Transverse colon (tissue), 4 donors: ENCODE results near the gene RHOBTB1. TPM values are rescaled to one million over a fixed set of nuclear protein-coding genes. Genes with fewer than 3 reads are reported as not detected.
"Not testable (repeated sequence)": the region's sequence is repeated elsewhere in the genome, so short reads cannot be mapped to it uniquely, and the experiment has no call there.

Source experiments
- DNase-seq: peaks from one replicate; pipeline ENCODE4 v3.0.0-alpha.2; 2019
- H3K27ac ChIP-seq, 4 donors: fragments of 200-600 bp; sonication (generic); 2 replicates each; pipeline ENCODE4 v1.5.1; 2016 to 2018; ENCODE audit warnings: inconsistent platforms in 4 of 4
- H3K27me3 ChIP-seq: fragments of 200-600 bp; sonication (generic); 2 replicates; pipeline ENCODE4 v1.5.1; 2017; ENCODE audit warnings: inconsistent platforms
- H3K36me3 ChIP-seq, 4 donors: fragments of 200-600 bp; sonication (generic); 2 replicates each; pipeline ENCODE4 v1.5.1; 2017 to 2019; ENCODE audit warnings: inconsistent platforms in 4 of 4
- H3K4me1 ChIP-seq, 4 donors: fragments of 200-600 bp; sonication (generic); 2 replicates each; pipeline ENCODE4 v1.5.1; 2017 to 2020; ENCODE audit warnings: inconsistent platforms in 4 of 4
- H3K4me3 ChIP-seq, 4 donors: fragments of 200-600 bp; sonication (generic); 1 replicate in 1 of 4; 2 replicates in 3 of 4; pipeline versions ENCODE4 v1.5.1 to v1.6.1; 2017 to 2019; ENCODE audit warnings: inconsistent platforms in 4 of 4
- H3K9me3 ChIP-seq, 2 donors: fragments of 200-600 bp; sonication (generic); 2 replicates each; pipeline ENCODE4 v1.5.1; 2017 to 2019; ENCODE audit warnings: inconsistent platforms in 2 of 2
- CTCF ChIP-seq, 5 experiments: fragments of 200-600 bp in 3 of 5; fragments of 450-650 bp in 2 of 5; sonication (generic) in 3 of 5; IDR thresholded peaks; 1 replicate in 2 of 5; 2 replicates in 3 of 5; pipeline ENCODE4 v1.5.1; 2016 to 2017; ENCODE audit warnings: antibody characterized with exemption in 5 of 5, inconsistent platforms in 3 of 5, mild to moderate bottlenecking in 2 of 5, moderate library complexity in 1 of 5
- EP300 ChIP-seq: sonication (generic); formaldehyde crosslinking; IDR thresholded peaks from one replicate; pipeline ENCODE4 v1.6.1; 2017; ENCODE audit warnings: antibody characterized with exemption, low read depth
- POLR2A ChIP-seq: fragments of 450-650 bp; IDR thresholded peaks from one replicate; pipeline ENCODE4 v1.6.1; 2016; ENCODE audit warnings: antibody characterized with exemption, mild to moderate bottlenecking, moderate library complexity
- POLR2AphosphoS5 ChIP-seq, 3 donors: sonication (generic); formaldehyde crosslinking; IDR thresholded peaks; one replicate each; pipeline ENCODE4 v1.6.1; 2016; ENCODE audit warnings: antibody characterized with exemption in 3 of 3
- WGBS, 2 donors: methylation state at CpG; one replicate each; pipeline ENCODE4 v1.1.5; 2018; ENCODE audit warnings: low coverage in 1 of 2; 5-methylcytosine and 5-hydroxymethylcytosine counted together
- in situ Hi-C, 4 donors: fragments of 200-750 bp; cut with MboI; loops; one replicate each; pipeline versions ENCODE4 v1.15.0 to v1.15.1; 2017; ENCODE audit warnings: low sequenced_read_pairs in 3 of 4, low pct_ligation_motif_present in 1 of 4, low pct_unique_long_range_greater_than_20kb in 1 of 4
- intact Hi-C: fragments of 100-400 bp; cut with DNase I; formaldehyde crosslinking; loops from one replicate; pipeline ENCODE4 v1.15.1; 2023; ENCODE audit warnings: low total_unique reads
- total RNA-seq, 4 donors: library from RNA; depleted of rRNA; stranded (reverse); fragments of >200 nt; gene quantifications; one replicate each; pipeline ENCODE4 v1.1.0, GENCODE V29; 2016

RHOBTB1 gene
- total RNA-seq, 4 donors from 2014 or later, result 4.0 to 13.1 (median 9.0) TPM

GRCh38 chr10:60848126-60848525, 95.9 kb downstream of the RHOBTB1 start:
- in situ Hi-C loops, result no loop called here
- TF ChIP-seq POLR2AphosphoS5 (IDR thresholded peaks at IDR 0.05) (no peak), CTCF (IDR thresholded peaks at IDR 0.05) (no peak)
- no peaks in the 10 kb centered on the region for H3K27me3 ChIP-seq
- 67 to 73% methylated on average over 1 of the region's 1 CpG for WGBS, 2 donors
- no peak for DNase-seq
- H3K9me3 ChIP-seq, result no peaks in the 10 kb centered on the region
- intact Hi-C loops, result no loop called here
- H3K4me1 ChIP-seq, result peaks cover 0 to 5% (median 0%) of the 10 kb centered on the region in 4 donors
- H3K4me3 ChIP-seq, result no peak overlapping the region
- no peak overlapping the region for H3K27ac ChIP-seq
- H3K36me3 ChIP-seq, result no peaks in the 10 kb centered on the region

- H3K9me3 ChIP-seq, result no peaks in the 10 kb centered on the region
- WGBS, 2 donors, result 38 to 61% methylated on average over 1 of the region's 1 CpG
- H3K27me3 ChIP-seq, result no peaks in the 10 kb centered on the region
- no peaks in the 10 kb centered on the region for H3K36me3 ChIP-seq
- in situ Hi-C loops (no loop called here), intact Hi-C loops (no loop called here)
- H3K4me3 ChIP-seq, result no peak overlapping the region
- no peak for DNase-seq
- no peak overlapping the region for H3K27ac ChIP-seq
- TF ChIP-seq POLR2A, result no peak
- no peak for TF ChIP-seq CTCF (IDR thresholded peaks at IDR 0.05)
- TF ChIP-seq EP300, result no peak
- TF ChIP-seq POLR2AphosphoS5 (IDR thresholded peaks at IDR 0.05), result no peak
- peaks cover 0 to 5% (median 0%) of the 10 kb centered on the region in 4 donors for H3K4me1 ChIP-seq
Observed at GRCh38 chr10:60846173-60846572, 97.8 kb downstream of the RHOBTB1 start.

GRCh38 chr10:60845038-60845437, 98.9 kb downstream of the RHOBTB1 start:
- 96 to 100% methylated on average over 1 of the region's 1 CpG for WGBS, 2 donors
- in situ Hi-C loops, result no loop called here
- Histone ChIP-seq H3K4me1 (peaks cover 0 to 5% (median 0%) of the 10 kb centered on the region in 4 donors), H3K36me3 (no peaks in the 10 kb centered on the region), H3K9me3 (no peaks in the 10 kb centered on the region), H3K4me3 (no peak overlapping the region), H3K27ac (no peak overlapping the region), H3K27me3 (no peaks in the 10 kb centered on the region)
- DNase-seq, result no peak
- TF ChIP-seq EP300, result no peak
- TF ChIP-seq POLR2AphosphoS5 (IDR thresholded peaks at IDR 0.05), result no peak
- TF ChIP-seq CTCF (IDR thresholded peaks at IDR 0.05), result no peak
- TF ChIP-seq POLR2A, result no peak
- intact Hi-C loops, result no loop called here

GRCh38 chr10:60842694-60843093, 101.3 kb downstream of the RHOBTB1 start:
- no peak for DNase-seq
- in situ Hi-C loops, result no loop called here
- 83% methylated on average over 1 of the region's 1 CpG; no CpG with 5 or more reads in 1 of the 2 donors for WGBS, 2 donors
- H3K36me3 ChIP-seq, result no peaks in the 10 kb centered on the region
- no peaks in the 10 kb centered on the region for H3K27me3 ChIP-seq
- no peak overlapping the region for H3K4me3 ChIP-seq
- H3K27ac ChIP-seq, result no peak overlapping the region
- H3K4me1 ChIP-seq, result no peaks in the 10 kb centered on the region
- intact Hi-C loops, result no loop called here
- no peak for TF ChIP-seq POLR2AphosphoS5 (IDR thresholded peaks at IDR 0.05)
- no peak for TF ChIP-seq CTCF (IDR thresholded peaks at IDR 0.05)
- TF ChIP-seq POLR2A, result no peak
- no peak for TF ChIP-seq EP300
- no peaks in the 10 kb centered on the region for H3K9me3 ChIP-seq

- H3K4me3 ChIP-seq, H3K27ac ChIP-seq, DNase-seq, H3K4me1 ChIP-seq, in situ Hi-C loops, H3K36me3 ChIP-seq, H3K27me3 ChIP-seq, H3K9me3 ChIP-seq, intact Hi-C loops: not testable (repeated sequence)
- 91 to 96% methylated on average over 10 of the region's 10 CpGs for WGBS, 2 donors
Observed at GRCh38 chr10:60841227-60841626, 102.8 kb downstream of the RHOBTB1 start.
